Measurements from ENCODE around the gene FRMD8. TPM values are rescaled to one million over a fixed set of nuclear protein-coding genes. Genes with fewer than 3 reads are reported as not detected.

FRMD8 gene
- total and polyA plus RNA-seq, 2 of the 8 experiments (the other 6 are each of a cell fraction or from before 2014, with no cell fraction given) = 15.0 to 19.2 TPM

GRCh38 chr11:65357856-65358356, 28.5 kb upstream of the FRMD8 start:
- Histone ChIP-seq H3K36me3 (ENCODE audit: control insufficient read depth in 2 of 4, insufficient read depth in 4 of 4, low read length in 3 of 4) (peaks cover 0 to 4% (median 0%) of the 10 kb centered on the region in 4 experiments; a peak in 1 of 8 replicates), H4K20me1 (replicated peaks in 1 of 2; ENCODE audit: control insufficient read depth in 1 of 2, insufficient read depth in 2 of 2, low read length in 2 of 2) (peaks cover 2 to 6% of the 10 kb centered on the region in 2 experiments), H3K4ac (replicated peaks; ENCODE audit: insufficient read length, low read depth, low read length) (no peak overlapping the region), H2BK120ac (replicated peaks; ENCODE audit: low read depth, low read length) (no peak overlapping the region), H2BK20ac (ENCODE audit: low read length) (no peak overlapping the region), H3K4me2 (ENCODE audit: insufficient read depth in 1 of 2, low read depth in 2 of 2, low read length in 2 of 2) (no peak overlapping the region), H2BK12ac (ENCODE audit: low read depth, low read length) (no peak overlapping the region), H3K9ac (replicated peaks in 1 of 4; ENCODE audit: extremely low read depth in 1 of 4, low read depth in 3 of 4, low read length in 3 of 4) (no peak overlapping the region), H3K56ac (replicated peaks; ENCODE audit: insufficient read length, low read depth, low read length) (no peak overlapping the region), H3K79me1 (ENCODE audit: low read depth, low read length) (no peaks in the 10 kb centered on the region), H3K4me3 (ENCODE audit: extremely low read depth in 1 of 4, insufficient read depth in 2 of 4, low read depth in 3 of 4, low read length in 4 of 4) (no peak overlapping the region), H3K27ac (ENCODE audit: low read depth, low read length) (no peak overlapping the region), H3K4me1 (replicated peaks in 1 of 4; ENCODE audit: control insufficient read depth in 3 of 4, insufficient read depth in 4 of 4, low read length in 3 of 4) (peaks cover 0 to 10% (median 3%) of the 10 kb centered on the region in 4 experiments; a peak in 5 of 7 replicates), H2AK5ac (ENCODE audit: low read depth, low read length) (no peak overlapping the region; the same call in 1 of the 2 replicates), H3K23ac (ENCODE audit: insufficient read length) (no peak overlapping the region), H3K18ac (ENCODE audit: extremely low read depth, low read length) (no peak overlapping the region), H3K14ac (ENCODE audit: insufficient read length) (no peak overlapping the region), H2AFZ (ENCODE audit: low read length) (no peak overlapping the region), H2BK15ac (ENCODE audit: low read length) (no peak overlapping the region), H3K79me2 (ENCODE audit: control insufficient read depth in 1 of 2, insufficient read depth in 2 of 2, low read length in 2 of 2) (no peaks in the 10 kb centered on the region), H2BK5ac (ENCODE audit: low read depth, low read length) (no peak overlapping the region), H3K9me3 (ENCODE audit: insufficient read depth in 2 of 2, low read depth in 1 of 2, low read length in 1 of 2) (no peaks in the 10 kb centered on the region), H4K91ac (replicated peaks; ENCODE audit: insufficient read length, low read length) (no peak overlapping the region), H3K23me2 (ENCODE audit: low read depth, low read length) (peaks cover 9% of the 10 kb centered on the region), H4K5ac (ENCODE audit: insufficient read length, low read depth, low read length) (no peak overlapping the region), H4K8ac (ENCODE audit: extremely low read depth, insufficient read depth, low read length) (no peak overlapping the region; the same call in 1 of the 2 replicates), H3K27me3 (replicated peaks in 1 of 4; ENCODE audit: control insufficient read depth in 3 of 4, extremely low read depth in 1 of 4, insufficient read depth in 3 of 4, low read length in 3 of 4) (peaks cover 7 to 29% (median 19%) of the 10 kb centered on the region in 4 experiments)
- POLR2A ChIA-PET (ENCODE audit: partially characterized antibody) = interaction anchor here (1.2 to 4.0 kb wide), 5 partner anchors 12 to 175 kb away, joined by 3 to 26 read pairs (median 4); partner anchors contain the start of gene MALAT1
- FAIRE-seq (no peak), DNase-seq (ENCODE audit: low read depth in 1 of 2, low spot score in 2 of 2) (no peak)
- CTCF ChIA-PET (ENCODE audit: partially characterized antibody) = interaction anchor here (0.7 to 3.3 kb wide), 9 partner anchors 9 to 154 kb away, joined by 3 to 16 read pairs (median 4); no protein-coding TSS in a partner anchor
- 87% methylated on average over 8 of the region's 8 CpGs; no CpG with 5 or more reads in 1 of the 2 experiments for WGBS, 2 experiments (ENCODE audit: extremely low coverage in 1 of 2, insufficient coverage in 1 of 2, insufficient read length in 1 of 2, insufficient replicate concordance in 2 of 2, low coverage in 1 of 2, low lambda C conversion rate in 2 of 2, missing lambda C conversion rate in 1 of 2)
- TF ChIP-seq SP1 (IDR thresholded peaks at IDR 0.05; ENCODE audit: low read depth, low read length) = no peak

Data from H1 (cell line).